Neural progenitor cell (in vitro differentiated cells): ENCODE results near the gene RPL10. TPM values are rescaled to one million over a fixed set of nuclear protein-coding genes. Genes with fewer than 3 reads are reported as not detected.

Experiments
- DNase-seq: peaks from one replicate; pipeline ENCODE4 v3.0.0-alpha.2; 2016; ENCODE audit warnings: low spot score
- H2AFZ ChIP-seq: fragments of 200-600 bp; sonication (generic); replicated peaks from 2 replicates; pipeline ENCODE4 v1.6.1; 2016; ENCODE audit warnings: antibody characterized with exemption
- H3F3A ChIP-seq: fragments of 200-600 bp; sonication (generic); 2 replicates; pipeline ENCODE4 v1.6.1; 2016; ENCODE audit warnings: antibody characterized with exemption, low read depth
- H3K27ac ChIP-seq: fragments of 200-600 bp; sonication (generic); 2 replicates; pipeline ENCODE4 v1.5.1; 2016; ENCODE audit warnings: mild to moderate bottlenecking
- H3K27me3 ChIP-seq: fragments of 200-600 bp; sonication (generic); 2 replicates; pipeline ENCODE4 v1.6.1; 2016; ENCODE audit warnings: mild to moderate bottlenecking, moderate library complexity
- H3K36me3 ChIP-seq: fragments of 200-600 bp; sonication (generic); 2 replicates; pipeline ENCODE4 v1.5.1; 2016
- H3K4me1 ChIP-seq: fragments of 200-600 bp; sonication (generic); 2 replicates; pipeline ENCODE4 v1.6.1; 2016; ENCODE audit warnings: mixed run types
- H3K4me2 ChIP-seq: fragments of 200-600 bp; sonication (generic); 2 replicates; pipeline ENCODE4 v1.6.1; 2016
- H3K4me3 ChIP-seq: fragments of 200-600 bp; sonication (generic); 2 replicates; pipeline ENCODE4 v1.5.1; 2016
- H3K79me2 ChIP-seq: fragments of 200-600 bp; sonication (generic); 2 replicates; pipeline ENCODE4 v1.6.1; 2016; ENCODE audit warnings: low read depth
- H3K9ac ChIP-seq: fragments of 200-600 bp; sonication (generic); 2 replicates; pipeline ENCODE4 v1.6.1; 2016
- H3K9me3 ChIP-seq: fragments of 200-600 bp; sonication (generic); 2 replicates; pipeline ENCODE4 v1.5.1; 2016; ENCODE audit warnings: low read depth
- H4K20me1 ChIP-seq: fragments of 200-600 bp; sonication (generic); 2 replicates; pipeline ENCODE4 v1.6.1; 2016; ENCODE audit warnings: low read depth
- H3K27ac Mint-ChIP-seq: 3 replicates; pipeline ENCODE4 v1.8.0; 2021; ENCODE audit warnings: mixed read lengths
- H3K27me3 Mint-ChIP-seq: 2 replicates; pipeline ENCODE4 v1.8.0; 2022; ENCODE audit warnings: low read depth, mild to moderate bottlenecking, inconsistent platforms, moderate library complexity, mixed read lengths; ENCODE audit not compliant: insufficient read depth
- H3K36me3 Mint-ChIP-seq: 3 replicates; pipeline ENCODE4 v1.8.0; 2021; ENCODE audit warnings: mixed read lengths
- H3K4me1 Mint-ChIP-seq: 3 replicates; pipeline ENCODE4 v1.8.0; 2021; ENCODE audit warnings: mixed read lengths
- H3K4me3 Mint-ChIP-seq: 3 replicates; pipeline ENCODE4 v1.8.0; 2021; ENCODE audit warnings: mild to moderate bottlenecking, moderate library complexity, mixed read lengths
- H3K9me3 Mint-ChIP-seq: 3 replicates; pipeline ENCODE4 v1.8.0; 2020; ENCODE audit warnings: mixed read lengths
- CTCF ChIP-seq: fragments of 200-600 bp; sonication (generic); IDR thresholded peaks from 2 replicates; pipeline ENCODE4 v1.5.1; 2017; ENCODE audit warnings: antibody characterized with exemption, mild to moderate bottlenecking
- EZH2 ChIP-seq: fragments of 200-600 bp; sonication (generic); IDR thresholded peaks from 2 replicates; pipeline ENCODE4 v1.6.1; 2017; ENCODE audit warnings: antibody characterized with exemption, mild to moderate bottlenecking, moderate library complexity
- EZH2phosphoT487 ChIP-seq: fragments of 200-600 bp; sonication (generic); IDR thresholded peaks from 2 replicates; pipeline ENCODE4 v1.6.1; 2017; ENCODE audit warnings: antibody characterized with exemption
- total RNA-seq: library from RNA; depleted of rRNA; stranded (reverse); fragments of >200 nt; gene quantifications from 2 replicates; pipeline ENCODE4 v1.2.3, GENCODE V29; 2015; ENCODE audit warnings: low replicate concordance

RPL10 gene
- total RNA-seq, 1 donor from 2014 or later = 4,507 TPM

- DNase-seq = no peak
- Histone ChIP-seq H3K27ac (no peak overlapping the region), H3K27me3 (no peaks in the 10 kb centered on the region), H3K9me3 (no peaks in the 10 kb centered on the region), H3K36me3 (no peaks in the 10 kb centered on the region), H3K4me1 (no peaks in the 10 kb centered on the region), H3K4me2 (no peak overlapping the region), H4K20me1 (no peaks in the 10 kb centered on the region), H3K9ac (no peak overlapping the region), H3F3A (peaks cover 7% of the 10 kb centered on the region), H3K4me3 (no peak overlapping the region), H3K79me2 (peaks cover 16% of the 10 kb centered on the region), H2AFZ (no peak overlapping the region)
- Mint-ChIP-seq H3K36me3 (peaks cover 6% of the 10 kb centered on the region), H3K27ac (no peak overlapping the region), H3K4me3 (peak overlapping the region; percentile 84), H3K9me3 (peaks cover 22% of the 10 kb centered on the region), H3K27me3 (peaks cover 9% of the 10 kb centered on the region), H3K4me1 (peaks cover 17% of the 10 kb centered on the region)
- TF ChIP-seq CTCF = no peak
These were observed 29.0 kb downstream of the RPL10 start for GRCh38 chrX:154426916-154427770.

DNA sequence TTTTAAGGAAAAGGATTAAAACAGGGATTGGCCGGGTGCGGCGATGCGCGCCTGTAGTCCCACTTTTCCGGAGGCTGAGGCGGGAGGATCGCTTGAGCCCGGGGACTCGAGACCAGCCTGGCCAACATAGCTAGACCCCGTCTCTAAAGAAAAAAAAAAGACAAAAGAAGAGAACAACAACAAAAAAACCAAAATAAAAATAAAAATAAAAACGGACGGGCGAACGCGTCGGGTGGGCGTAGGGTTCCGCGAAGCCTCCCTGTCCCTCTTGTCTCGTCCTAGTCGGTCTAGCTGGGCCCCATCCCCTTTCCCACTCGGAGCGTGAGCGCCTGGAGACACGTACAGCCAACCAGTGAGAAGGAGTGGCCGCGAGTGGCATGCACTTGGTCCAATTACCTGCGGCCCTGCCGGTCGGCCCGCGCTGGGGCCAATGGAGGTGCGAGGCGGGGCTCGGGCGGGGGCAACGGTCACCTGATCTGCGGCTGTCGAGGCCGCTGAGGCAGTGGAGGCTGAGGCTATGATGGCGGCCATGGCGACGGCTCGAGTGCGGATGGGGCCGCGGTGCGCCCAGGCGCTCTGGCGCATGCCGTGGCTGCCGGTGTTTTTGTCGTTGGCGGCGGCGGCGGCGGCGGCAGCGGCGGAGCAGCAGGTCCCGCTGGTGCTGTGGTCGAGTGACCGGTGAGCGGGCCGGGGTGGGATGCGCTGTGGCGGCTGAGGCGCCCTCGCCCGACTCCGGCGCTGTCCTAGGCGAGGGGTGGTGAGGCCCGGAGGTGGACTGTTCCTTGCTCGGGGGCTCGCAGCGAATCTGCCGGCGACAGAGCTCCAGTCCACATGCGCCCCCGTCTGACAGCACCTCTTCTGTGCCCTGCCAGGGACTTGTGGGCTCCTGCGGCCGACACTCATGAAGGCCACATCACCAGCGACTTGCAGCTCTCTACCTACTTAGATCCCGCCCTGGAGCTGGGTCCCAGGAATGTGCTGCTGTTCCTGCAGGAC, 30.3 kb downstream of the RPL10 start, which contains the start of gene ATP6AP1:
Gene ATP6AP1 (plus strand): TSS at position 502 of the 996 bp plus-strand sequence. CDS start 16 bp downstream, at position 518.
- Mint-ChIP-seq H3K9me3 (peaks cover 26% of the 10 kb centered on the region), H3K4me1 (peaks cover 17% of the 10 kb centered on the region), H3K4me3 (peak within 1 kb of the TSS; percentile 84), H3K27ac (no peak within 1 kb of the TSS), H3K27me3 (peaks cover 9% of the 10 kb centered on the region), H3K36me3 (peaks cover 6% of the 10 kb centered on the region)
- peaks cover 16% of the 10 kb centered on the region for H3K79me2 ChIP-seq
- peak within 1 kb of the TSS; percentile 65 for H3K4me3 ChIP-seq
- H3K27me3 ChIP-seq = no peaks in the 10 kb centered on the region
- TF ChIP-seq EZH2phosphoT487 (no peak), CTCF (no peak), EZH2 (no peak)
- peaks cover 7% of the 10 kb centered on the region for H3F3A ChIP-seq
- H3K9ac ChIP-seq = peak within 1 kb of the TSS; percentile 31
- no peaks in the 10 kb centered on the region for H3K9me3 ChIP-seq
- H4K20me1 ChIP-seq = no peaks in the 10 kb centered on the region
- no peak within 1 kb of the TSS for H2AFZ ChIP-seq
- H3K27ac ChIP-seq = no peak within 1 kb of the TSS
- DNase-seq = peak; percentile 93
- H3K4me1 ChIP-seq = no peaks in the 10 kb centered on the region
- no peaks in the 10 kb centered on the region for H3K36me3 ChIP-seq
- H3K4me2 ChIP-seq = peak within 1 kb of the TSS; percentile 79

DNA sequence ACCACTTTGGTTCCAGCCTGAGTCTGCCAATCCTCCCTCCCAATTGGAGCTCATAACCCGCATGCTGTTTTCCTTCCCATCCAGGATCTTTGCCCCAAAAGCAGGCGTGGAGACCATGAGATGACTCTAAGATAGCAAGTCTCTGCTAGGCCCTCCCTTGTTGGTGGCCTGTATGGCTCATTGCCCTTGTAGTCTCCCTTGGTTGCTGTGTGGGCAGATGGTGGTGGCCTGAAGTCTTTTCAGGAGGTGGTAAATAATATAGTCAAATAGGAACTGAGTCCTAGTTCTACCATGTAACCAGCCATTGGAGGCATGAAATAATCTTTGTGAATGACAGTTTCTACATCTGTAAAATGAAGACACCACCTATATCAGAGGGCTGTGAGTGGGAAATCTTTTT, 31.5 kb downstream of the RPL10 start:
- Histone ChIP-seq H4K20me1 (no peaks in the 10 kb centered on the region), H3K79me2 (peaks cover 16% of the 10 kb centered on the region), H3F3A (peaks cover 7% of the 10 kb centered on the region), H3K4me1 (no peaks in the 10 kb centered on the region), H3K27ac (no peak overlapping the region), H2AFZ (no peak overlapping the region), H3K9me3 (no peaks in the 10 kb centered on the region), H3K4me3 (no peak overlapping the region), H3K4me2 (peak overlapping the region; percentile 79), H3K9ac (no peak overlapping the region), H3K27me3 (no peaks in the 10 kb centered on the region), H3K36me3 (no peaks in the 10 kb centered on the region)
- no peak for DNase-seq
- no peak overlapping the region for H3K27ac Mint-ChIP-seq
- peaks cover 6% of the 10 kb centered on the region for H3K36me3 Mint-ChIP-seq
- TF ChIP-seq EZH2 (no peak), EZH2phosphoT487 (no peak), CTCF (no peak)
- peak overlapping the region; percentile 84 for H3K4me3 Mint-ChIP-seq
- H3K27me3 Mint-ChIP-seq = peaks cover 11% of the 10 kb centered on the region
- peaks cover 22% of the 10 kb centered on the region for H3K9me3 Mint-ChIP-seq
- peaks cover 15% of the 10 kb centered on the region for H3K4me1 Mint-ChIP-seq
